Measurements from ENCODE around the gene LSAMP.

Gene LSAMP

GRCh38 chr3:115932807-115933206 lies 512.5 kb downstream of the LSAMP start:
- DNase-seq (ENCODE audit: insufficient read length, low spot score) = no peak
- FAIRE-seq = no peak
- TF ChIP-seq SPI1 (IDR thresholded peaks at IDR 0.05; ENCODE audit: low read depth, low read length) (peak; percentile 60), POLR2AphosphoS5 (IDR thresholded peaks at IDR 0.05; ENCODE audit: low read depth, low read length) (no peak)

- FAIRE-seq = no peak
- no peak for DNase-seq (ENCODE audit: insufficient read length, low spot score)
- TF ChIP-seq POLR2AphosphoS5 (IDR thresholded peaks at IDR 0.05; ENCODE audit: low read depth, low read length) = no peak
- no peak for TF ChIP-seq POU2F2 (IDR thresholded peaks at IDR 0.05; ENCODE audit: low read depth, low read length)
- TF ChIP-seq PAX5 (IDR thresholded peaks at IDR 0.05; ENCODE audit: insufficient read depth, low read length, severe bottlenecking) = no peak
- TF ChIP-seq POLR2A (IDR thresholded peaks at IDR 0.05; ENCODE audit: low read depth, low read length) = no peak
- no peak for TF ChIP-seq TAF1 (IDR thresholded peaks at IDR 0.05; ENCODE audit: low read depth, low read length)
- no peak for TF ChIP-seq SPI1 (IDR thresholded peaks at IDR 0.05; ENCODE audit: low read depth, low read length)
Measured at GRCh38 chr3:115931581-115931980, 513.7 kb downstream of the LSAMP start.

- TF ChIP-seq POU2F2 (IDR thresholded peaks at IDR 0.05; ENCODE audit: low read depth, low read length) (no peak), SPI1 (IDR thresholded peaks at IDR 0.05; ENCODE audit: low read depth, low read length) (peak; percentile 75), TAF1 (IDR thresholded peaks at IDR 0.05; ENCODE audit: low read depth, low read length) (no peak)
- FAIRE-seq = no peak
- no peak for DNase-seq (ENCODE audit: insufficient read length, low spot score)
Measured at GRCh38 chr3:115930922-115931321, 514.4 kb downstream of the LSAMP start.

GRCh38 chr3:115930168-115930567 lies 515.1 kb downstream of the LSAMP start:
- DNase-seq (ENCODE audit: insufficient read length, low spot score) (no peak), FAIRE-seq (no peak)
- TF ChIP-seq POLR2A (IDR thresholded peaks at IDR 0.05; ENCODE audit: low read depth, low read length) (no peak), TAF1 (IDR thresholded peaks at IDR 0.05; ENCODE audit: low read depth, low read length) (no peak), SPI1 (IDR thresholded peaks at IDR 0.05; ENCODE audit: low read depth, low read length) (no peak), POU2F2 (IDR thresholded peaks at IDR 0.05; ENCODE audit: low read depth, low read length) (no peak), POLR2AphosphoS5 (IDR thresholded peaks at IDR 0.05; ENCODE audit: low read depth, low read length) (no peak), PAX5 (IDR thresholded peaks at IDR 0.05; ENCODE audit: insufficient read depth, low read length, severe bottlenecking) (no peak)

GRCh38 chr3:115928376-115928775 lies 516.9 kb downstream of the LSAMP start:
- DNase-seq (ENCODE audit: insufficient read length, low spot score) = no peak
- FAIRE-seq = no peak

GRCh38 chr3:115927197-115927596 lies 518.1 kb downstream of the LSAMP start:
- no peak for DNase-seq (ENCODE audit: insufficient read length, low spot score)
- FAIRE-seq = no peak
- TF ChIP-seq POU2F2 (IDR thresholded peaks at IDR 0.05; ENCODE audit: low read depth, low read length) (no peak), SPI1 (IDR thresholded peaks at IDR 0.05; ENCODE audit: low read depth, low read length) (no peak), TAF1 (IDR thresholded peaks at IDR 0.05; ENCODE audit: low read depth, low read length) (no peak), POLR2A (IDR thresholded peaks at IDR 0.05; ENCODE audit: low read depth, low read length) (no peak), POLR2AphosphoS5 (IDR thresholded peaks at IDR 0.05; ENCODE audit: low read depth, low read length) (no peak), PAX5 (IDR thresholded peaks at IDR 0.05; ENCODE audit: insufficient read depth, low read length, severe bottlenecking) (no peak)

More at GRCh38 chr3:115928376-115928775, 516.9 kb downstream of the LSAMP start:
- TF ChIP-seq PAX5 (IDR thresholded peaks at IDR 0.05; ENCODE audit: insufficient read depth, low read length, severe bottlenecking) (no peak), POLR2A (IDR thresholded peaks at IDR 0.05; ENCODE audit: low read depth, low read length) (no peak), TAF1 (IDR thresholded peaks at IDR 0.05; ENCODE audit: low read depth, low read length) (no peak), POLR2AphosphoS5 (IDR thresholded peaks at IDR 0.05; ENCODE audit: low read depth, low read length) (no peak), SPI1 (IDR thresholded peaks at IDR 0.05; ENCODE audit: low read depth, low read length) (no peak), POU2F2 (IDR thresholded peaks at IDR 0.05; ENCODE audit: low read depth, low read length) (no peak)

- TF ChIP-seq POU2F2 (IDR thresholded peaks at IDR 0.05; ENCODE audit: low read depth, low read length) (no peak), TAF1 (IDR thresholded peaks at IDR 0.05; ENCODE audit: low read depth, low read length) (no peak), POLR2AphosphoS5 (IDR thresholded peaks at IDR 0.05; ENCODE audit: low read depth, low read length) (no peak), POLR2A (IDR thresholded peaks at IDR 0.05; ENCODE audit: low read depth, low read length) (no peak), SPI1 (IDR thresholded peaks at IDR 0.05; ENCODE audit: low read depth, low read length) (no peak), PAX5 (IDR thresholded peaks at IDR 0.05; ENCODE audit: insufficient read depth, low read length, severe bottlenecking) (no peak)
- DNase-seq (ENCODE audit: insufficient read length, low spot score) = no peak
- FAIRE-seq = no peak
Measured at GRCh38 chr3:115922681-115923347, 522.5 kb downstream of the LSAMP start.

- TF ChIP-seq PAX5 (IDR thresholded peaks at IDR 0.05; ENCODE audit: insufficient read depth, low read length, severe bottlenecking) (no peak), POLR2AphosphoS5 (IDR thresholded peaks at IDR 0.05; ENCODE audit: low read depth, low read length) (no peak), POLR2A (IDR thresholded peaks at IDR 0.05; ENCODE audit: low read depth, low read length) (no peak), TAF1 (IDR thresholded peaks at IDR 0.05; ENCODE audit: low read depth, low read length) (no peak), POU2F2 (IDR thresholded peaks at IDR 0.05; ENCODE audit: low read depth, low read length) (no peak)
- FAIRE-seq = no peak
- no peak for DNase-seq (ENCODE audit: insufficient read length, low spot score)
Measured at GRCh38 chr3:115921711-115922110, 523.6 kb downstream of the LSAMP start.

GRCh38 chr3:115918900-115919299 lies 526.4 kb downstream of the LSAMP start:
- TF ChIP-seq TAF1 (IDR thresholded peaks at IDR 0.05; ENCODE audit: low read depth, low read length) = no peak
- no peak for TF ChIP-seq POLR2AphosphoS5 (IDR thresholded peaks at IDR 0.05; ENCODE audit: low read depth, low read length)
- TF ChIP-seq POLR2A (IDR thresholded peaks at IDR 0.05; ENCODE audit: low read depth, low read length) = no peak
- TF ChIP-seq POU2F2 (IDR thresholded peaks at IDR 0.05; ENCODE audit: low read depth, low read length) = no peak
- no peak for TF ChIP-seq SPI1 (IDR thresholded peaks at IDR 0.05; ENCODE audit: low read depth, low read length)
- TF ChIP-seq PAX5 (IDR thresholded peaks at IDR 0.05; ENCODE audit: insufficient read depth, low read length, severe bottlenecking) = no peak
- no peak for FAIRE-seq

GRCh38 chr3:115916866-115917265 lies 528.4 kb downstream of the LSAMP start:
- FAIRE-seq (no peak), DNase-seq (ENCODE audit: insufficient read length, low spot score) (no peak)
- TF ChIP-seq SPI1 (IDR thresholded peaks at IDR 0.05; ENCODE audit: low read depth, low read length) = no peak
- no peak for TF ChIP-seq POLR2AphosphoS5 (IDR thresholded peaks at IDR 0.05; ENCODE audit: low read depth, low read length)
- TF ChIP-seq TAF1 (IDR thresholded peaks at IDR 0.05; ENCODE audit: low read depth, low read length) = no peak
- TF ChIP-seq PAX5 (IDR thresholded peaks at IDR 0.05; ENCODE audit: insufficient read depth, low read length, severe bottlenecking) = no peak
- TF ChIP-seq POU2F2 (IDR thresholded peaks at IDR 0.05; ENCODE audit: low read depth, low read length) = no peak
- no peak for TF ChIP-seq POLR2A (IDR thresholded peaks at IDR 0.05; ENCODE audit: low read depth, low read length)

More at GRCh38 chr3:115918900-115919299, 526.4 kb downstream of the LSAMP start:
- DNase-seq (ENCODE audit: insufficient read length, low spot score) = no peak

Measured in GM12891 (cell line).